Measurements from ENCODE around the gene CD2.
A peak's percentile ranks its signal among the peaks of the same experiment; 100 is the strongest.

DNA sequence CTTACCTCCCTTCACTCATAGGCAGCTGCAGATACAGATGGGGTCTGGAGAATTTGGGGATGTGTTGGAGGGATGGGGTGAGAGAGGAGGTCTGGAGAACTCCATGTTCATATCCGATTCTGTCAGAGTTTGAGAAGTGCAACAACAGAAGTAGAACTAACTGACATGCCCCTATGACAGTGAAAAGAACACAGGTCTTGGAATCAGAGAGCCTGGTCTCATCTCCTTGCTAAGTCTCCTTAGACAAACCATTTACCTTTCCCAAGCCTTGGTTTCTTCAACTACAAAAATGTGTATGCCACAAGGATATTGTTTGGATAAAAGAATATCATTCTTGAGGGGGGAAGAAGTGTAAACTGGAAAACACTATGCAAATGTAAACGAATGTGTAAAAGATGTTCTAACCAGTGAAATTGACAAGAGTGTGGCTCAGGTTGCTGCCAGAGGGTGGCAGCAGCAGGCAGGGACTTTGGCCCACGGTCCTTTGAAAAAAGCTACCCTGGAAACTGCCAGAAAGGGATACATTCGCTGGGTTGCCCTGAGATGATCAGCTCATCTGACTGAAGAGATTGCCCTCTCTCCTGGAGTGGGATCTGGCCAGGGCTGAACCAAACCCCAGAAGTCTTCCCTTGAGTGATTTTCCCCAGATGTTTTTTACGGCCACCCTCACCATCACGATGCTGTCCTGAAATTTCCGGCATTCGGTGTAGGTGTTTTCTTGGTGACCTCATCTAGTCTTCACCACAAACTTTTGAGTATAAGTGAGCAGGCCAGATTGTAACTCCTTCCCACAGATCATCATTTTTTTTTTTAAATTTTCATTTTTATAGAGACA is 17.0 kb upstream of the CD2 start:
- no peak for TF ChIP-seq POLR2A (IDR thresholded peaks at IDR 0.05)
- TF ChIP-seq, protein P1, sequence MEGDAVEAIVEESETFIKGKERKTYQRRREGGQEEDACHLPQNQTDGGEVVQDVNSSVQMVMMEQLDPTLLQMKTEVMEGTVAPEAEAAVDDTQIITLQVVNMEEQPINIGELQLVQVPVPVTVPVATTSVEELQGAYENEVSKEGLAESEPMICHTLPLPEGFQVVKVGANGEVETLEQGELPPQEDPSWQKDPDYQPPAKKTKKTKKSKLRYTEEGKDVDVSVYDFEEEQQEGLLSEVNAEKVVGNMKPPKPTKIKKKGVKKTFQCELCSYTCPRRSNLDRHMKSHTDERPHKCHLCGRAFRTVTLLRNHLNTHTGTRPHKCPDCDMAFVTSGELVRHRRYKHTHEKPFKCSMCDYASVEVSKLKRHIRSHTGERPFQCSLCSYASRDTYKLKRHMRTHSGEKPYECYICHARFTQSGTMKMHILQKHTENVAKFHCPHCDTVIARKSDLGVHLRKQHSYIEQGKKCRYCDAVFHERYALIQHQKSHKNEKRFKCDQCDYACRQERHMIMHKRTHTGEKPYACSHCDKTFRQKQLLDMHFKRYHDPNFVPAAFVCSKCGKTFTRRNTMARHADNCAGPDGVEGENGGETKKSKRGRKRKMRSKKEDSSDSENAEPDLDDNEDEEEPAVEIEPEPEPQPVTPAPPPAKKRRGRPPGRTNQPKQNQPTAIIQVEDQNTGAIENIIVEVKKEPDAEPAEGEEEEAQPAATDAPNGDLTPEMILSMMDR (IDR thresholded peaks at IDR 0.05 in 4 of 5, conservative IDR thresholded peaks at IDR 0.05 in 1 of 5) = peak in 3 of 5 experiments; percentile 43 to 54 (median 46)
